Hepatocyte (in vitro differentiated cells): ENCODE measurements around the gene COASY.

Experiments used
- EZH2 ChIP-seq: fragments of 200-600 bp; sonication (generic); IDR thresholded peaks from 2 replicates; pipeline ENCODE4 v1.6.1; 2016; ENCODE audit warnings: antibody characterized with exemption, mild to moderate bottlenecking, borderline replicate concordance
- EZH2phosphoT487 ChIP-seq: fragments of 200-600 bp; sonication (generic); IDR thresholded peaks from one replicate; pipeline ENCODE4 v1.6.1; 2018; ENCODE audit warnings: antibody characterized with exemption, mild to moderate bottlenecking, low read depth, moderate library complexity; ENCODE audit not compliant: unreplicated experiment, severe bottlenecking
- TF ChIP-seq, protein P1 (sequence below): fragments of 200-600 bp; sonication (generic); IDR thresholded peaks from 2 replicates; pipeline ENCODE4 v1.5.1; 2016; ENCODE audit warnings: antibody characterized with exemption, mild to moderate bottlenecking; ENCODE audit not compliant: poor library complexity

DNA sequence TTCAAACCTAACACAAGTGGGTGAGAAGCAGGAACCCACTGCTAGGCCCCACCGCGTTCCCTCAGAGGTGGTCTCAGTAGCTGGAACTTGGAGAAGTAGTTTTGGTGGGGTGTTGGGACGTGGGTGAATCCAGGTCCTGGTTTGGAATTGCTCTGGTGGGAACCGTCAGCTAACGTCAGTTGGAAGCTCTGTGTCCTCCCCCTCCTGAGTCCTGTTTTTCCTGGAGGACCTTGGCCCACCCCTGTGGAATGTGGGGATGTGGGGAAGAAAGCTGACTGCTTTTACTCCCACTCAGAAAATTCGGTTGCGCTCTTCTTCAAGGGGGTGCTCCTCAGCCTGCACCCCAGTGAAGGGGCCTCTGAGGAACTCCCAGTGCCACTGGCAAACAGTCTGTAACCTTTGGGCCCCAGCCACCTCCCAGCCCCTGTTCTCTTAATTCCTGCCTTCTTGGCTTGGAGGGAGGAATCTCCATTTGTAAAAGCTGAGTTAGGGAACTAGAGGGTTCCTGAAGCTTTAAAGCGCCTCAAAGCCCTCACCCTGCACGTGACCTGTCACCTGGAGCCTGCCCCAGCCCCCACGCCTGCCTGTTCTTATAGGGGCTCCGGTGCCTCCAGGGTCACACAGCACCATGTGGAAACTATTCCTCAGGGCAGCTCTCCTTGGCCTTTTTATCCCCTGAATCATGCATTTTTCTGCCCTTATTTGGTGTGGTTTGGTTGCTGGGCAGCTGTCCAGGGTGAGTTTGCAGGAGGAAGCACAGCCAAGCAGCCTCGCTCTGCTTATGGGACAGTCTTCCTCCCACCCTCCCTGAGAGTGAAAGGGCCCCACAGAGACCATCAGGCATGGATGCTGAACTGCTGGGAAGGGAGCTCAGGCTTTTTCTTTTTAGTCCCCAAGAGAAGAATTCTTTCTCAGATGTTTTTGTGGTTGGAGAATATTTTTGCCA, 42.1 kb upstream of the COASY start:
- TF ChIP-seq, protein P1, sequence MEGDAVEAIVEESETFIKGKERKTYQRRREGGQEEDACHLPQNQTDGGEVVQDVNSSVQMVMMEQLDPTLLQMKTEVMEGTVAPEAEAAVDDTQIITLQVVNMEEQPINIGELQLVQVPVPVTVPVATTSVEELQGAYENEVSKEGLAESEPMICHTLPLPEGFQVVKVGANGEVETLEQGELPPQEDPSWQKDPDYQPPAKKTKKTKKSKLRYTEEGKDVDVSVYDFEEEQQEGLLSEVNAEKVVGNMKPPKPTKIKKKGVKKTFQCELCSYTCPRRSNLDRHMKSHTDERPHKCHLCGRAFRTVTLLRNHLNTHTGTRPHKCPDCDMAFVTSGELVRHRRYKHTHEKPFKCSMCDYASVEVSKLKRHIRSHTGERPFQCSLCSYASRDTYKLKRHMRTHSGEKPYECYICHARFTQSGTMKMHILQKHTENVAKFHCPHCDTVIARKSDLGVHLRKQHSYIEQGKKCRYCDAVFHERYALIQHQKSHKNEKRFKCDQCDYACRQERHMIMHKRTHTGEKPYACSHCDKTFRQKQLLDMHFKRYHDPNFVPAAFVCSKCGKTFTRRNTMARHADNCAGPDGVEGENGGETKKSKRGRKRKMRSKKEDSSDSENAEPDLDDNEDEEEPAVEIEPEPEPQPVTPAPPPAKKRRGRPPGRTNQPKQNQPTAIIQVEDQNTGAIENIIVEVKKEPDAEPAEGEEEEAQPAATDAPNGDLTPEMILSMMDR, result no peak
- TF ChIP-seq EZH2, result no peak
- TF ChIP-seq EZH2phosphoT487, result no peak
